Large intestine (tissue), 3 donors: ENCODE data around the gene FOXN1. TPM values are rescaled to one million over a fixed set of nuclear protein-coding genes. Genes with fewer than 3 reads are reported as not detected.

Source experiments
- DNase-seq, 2 donors: peaks; one replicate each; pipeline versions ENCODE4 v3.0.0 to v3.0.0-alpha.2; 2013
- H3K27ac ChIP-seq: one replicate; pipeline ENCODE4 v1.5.1; 2013; ENCODE audit warnings: low read length
- H3K27me3 ChIP-seq: 2 replicates; pipeline ENCODE4 v1.6.1; 2013; ENCODE audit warnings: low read length; ENCODE audit not compliant: control insufficient read depth, insufficient read depth
- H3K36me3 ChIP-seq: 2 replicates; pipeline ENCODE4 v1.6.1; 2013; ENCODE audit warnings: low read length; ENCODE audit not compliant: control insufficient read depth, insufficient read depth
- H3K4me1 ChIP-seq: one replicate; pipeline ENCODE4 v1.6.1; 2013; ENCODE audit warnings: low read length; ENCODE audit not compliant: control insufficient read depth, insufficient read depth
- H3K4me3 ChIP-seq: one replicate; pipeline ENCODE4 v1.5.1; 2013; ENCODE audit warnings: low read length
- H3K9me3 ChIP-seq: one replicate; pipeline ENCODE4 v1.6.1; 2013; ENCODE audit warnings: mild to moderate bottlenecking, low read depth, low read length, moderate library complexity; ENCODE audit not compliant: control insufficient read depth
- WGBS: methylation state at CpG from one replicate; pipeline ENCODE4 v1.1.5; 2013; ENCODE audit warnings: low lambda C conversion rate; ENCODE audit not compliant: insufficient coverage; 5-methylcytosine and 5-hydroxymethylcytosine counted together
- polyA plus RNA-seq: library from polyadenylated mRNA; unstranded; fragments of 120-200 nt; gene quantifications from one replicate; pipeline ENCODE4 v1.2.1, GENCODE V29; 2013

FOXN1 gene
- polyA plus RNA-seq, 1 donor = 0.04 TPM

- Histone ChIP-seq H3K27me3 (no peaks in the 10 kb centered on the region), H3K27ac (peak overlapping the region; percentile 76), H3K9me3 (peaks cover 4% of the 10 kb centered on the region), H3K4me3 (no peak overlapping the region), H3K36me3 (no peaks in the 10 kb centered on the region), H3K4me1 (peaks cover 28% of the 10 kb centered on the region)
- peak; percentile 54 to 85 for DNase-seq
- no CpG with 5 or more reads among the region's 25 CpGs for WGBS
These were observed 18.6 kb downstream of the FOXN1 start for GRCh38 chr17:28524476-28525424.

DNA sequence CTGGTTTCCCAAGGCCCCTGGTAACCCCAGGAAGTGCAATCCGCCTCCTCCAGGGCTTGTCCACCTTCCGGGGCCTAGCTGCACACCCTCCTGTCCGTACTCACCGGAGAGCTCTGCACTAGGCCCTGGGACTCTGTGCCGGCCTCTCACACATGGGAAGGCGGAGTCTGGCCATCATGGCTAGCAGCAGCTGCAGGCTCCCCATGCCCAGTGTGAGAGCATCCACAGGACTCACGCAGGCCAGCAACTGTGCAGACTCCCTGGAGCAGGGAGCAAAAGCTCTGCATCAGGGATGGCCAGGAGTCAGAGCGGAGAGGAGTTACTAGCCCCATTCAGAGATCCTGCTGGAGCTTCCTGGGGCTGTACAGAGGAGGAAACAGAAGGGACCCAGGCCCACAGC lies 20.2 kb downstream of the FOXN1 start:
- Histone ChIP-seq H3K4me3 (no peak overlapping the region), H3K27me3 (no peaks in the 10 kb centered on the region), H3K36me3 (no peaks in the 10 kb centered on the region), H3K9me3 (peaks cover 4% of the 10 kb centered on the region), H3K27ac (no peak overlapping the region), H3K4me1 (peaks cover 28% of the 10 kb centered on the region)
- WGBS = no CpG with 5 or more reads among the region's 8 CpGs
- DNase-seq = no peak

DNA sequence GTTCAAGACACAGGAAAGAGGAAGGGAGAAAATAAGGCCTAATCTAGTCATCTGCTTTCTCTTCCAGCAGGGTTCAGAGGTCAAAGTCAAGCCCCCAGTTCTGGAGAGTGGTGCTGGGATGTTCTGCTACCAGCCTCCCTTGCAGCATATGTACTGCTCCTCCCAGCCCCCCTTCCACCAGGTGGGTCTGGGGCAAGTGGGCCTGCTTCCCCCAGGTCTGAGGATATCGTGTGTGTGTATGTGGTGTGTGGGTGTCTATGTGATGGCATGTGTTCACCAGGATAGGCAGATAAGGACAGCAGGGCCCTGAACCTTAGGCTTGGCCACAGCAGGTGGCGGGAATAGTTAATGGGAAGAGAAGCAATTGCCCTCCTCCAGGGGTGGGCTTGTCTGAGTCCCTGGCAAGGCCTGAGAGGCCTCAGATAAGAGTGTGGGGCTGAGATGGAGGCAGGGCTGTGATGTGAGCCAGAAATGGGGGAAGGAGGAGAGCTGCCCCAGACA lies 21.1 kb downstream of the FOXN1 start:
- Histone ChIP-seq H3K4me3 (no peak overlapping the region), H3K4me1 (peaks cover 28% of the 10 kb centered on the region), H3K36me3 (no peaks in the 10 kb centered on the region), H3K27ac (no peak overlapping the region), H3K27me3 (no peaks in the 10 kb centered on the region), H3K9me3 (peaks cover 4% of the 10 kb centered on the region)
- WGBS = no CpG with 5 or more reads among the region's 2 CpGs
- DNase-seq = no peak

- peaks cover 4% of the 10 kb centered on the region for H3K9me3 ChIP-seq
- peaks cover 28% of the 10 kb centered on the region for H3K4me1 ChIP-seq
- H3K27me3 ChIP-seq = no peaks in the 10 kb centered on the region
- no peak overlapping the region for H3K4me3 ChIP-seq
- no CpG with 5 or more reads among the region's 2 CpGs for WGBS
- no peak overlapping the region for H3K27ac ChIP-seq
- DNase-seq = no peak
- no peaks in the 10 kb centered on the region for H3K36me3 ChIP-seq
These were observed 21.7 kb downstream of the FOXN1 start for GRCh38 chr17:28527859-28528258.

DNA sequence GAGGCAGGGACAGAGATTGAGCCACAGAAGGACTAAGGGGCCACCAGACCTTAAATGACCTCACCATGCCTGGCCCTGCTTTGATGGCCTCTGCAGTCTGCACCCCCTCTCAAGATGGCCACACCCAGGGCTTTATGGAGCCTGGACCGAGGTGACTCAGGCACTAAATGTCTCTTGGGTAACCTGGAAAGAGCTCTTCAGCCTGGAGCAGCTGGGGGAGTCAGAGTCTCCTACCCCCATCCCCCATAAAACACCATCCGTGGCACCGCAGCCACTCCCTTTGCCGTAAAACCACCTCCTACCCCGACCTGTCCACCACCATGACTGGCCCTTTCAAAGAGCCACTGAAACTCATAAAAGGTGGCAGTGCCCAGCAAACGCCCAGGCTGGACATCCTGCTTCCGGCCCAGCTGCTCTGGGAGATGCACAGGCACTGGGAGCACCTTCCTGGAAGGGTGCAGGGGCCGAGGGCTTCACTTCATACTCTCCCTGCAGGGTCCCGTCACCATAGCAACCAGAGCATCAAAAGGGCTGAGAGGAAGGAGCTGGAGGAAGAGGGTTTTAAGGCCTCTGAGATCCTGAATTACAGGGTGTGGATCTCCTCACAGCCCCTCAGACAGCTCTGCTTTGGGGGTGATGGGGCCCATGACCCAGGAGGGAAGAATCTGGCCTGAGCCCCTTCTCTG lies 22.3 kb downstream of the FOXN1 start:
- no peak overlapping the region for H3K27ac ChIP-seq
- no CpG with 5 or more reads among the region's 9 CpGs for WGBS
- peaks cover 28% of the 10 kb centered on the region for H3K4me1 ChIP-seq
- H3K4me3 ChIP-seq = no peak overlapping the region
- H3K9me3 ChIP-seq = peaks cover 4% of the 10 kb centered on the region
- DNase-seq = no peak
- no peaks in the 10 kb centered on the region for H3K27me3 ChIP-seq
- H3K36me3 ChIP-seq = no peaks in the 10 kb centered on the region

DNA sequence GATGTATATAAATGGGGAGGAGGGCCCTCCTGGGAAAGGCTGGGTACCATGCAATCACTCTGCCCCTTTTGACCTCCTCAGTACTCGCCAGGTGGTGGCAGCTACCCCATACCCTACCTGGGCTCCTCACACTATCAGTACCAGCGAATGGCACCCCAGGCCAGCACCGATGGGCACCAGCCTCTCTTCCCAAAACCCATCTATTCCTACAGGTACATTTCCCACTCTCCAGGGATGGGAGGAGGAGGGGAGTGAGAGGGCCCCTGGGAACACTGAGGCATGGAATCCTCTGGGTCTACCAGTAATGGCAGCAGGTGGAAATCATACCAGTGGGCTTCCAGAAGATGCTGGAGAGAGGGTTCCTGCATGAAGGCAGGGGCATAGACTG lies 22.9 kb downstream of the FOXN1 start:
- Histone ChIP-seq H3K9me3 (peaks cover 4% of the 10 kb centered on the region), H3K4me3 (no peak overlapping the region), H3K36me3 (no peaks in the 10 kb centered on the region), H3K27me3 (no peaks in the 10 kb centered on the region), H3K4me1 (peaks cover 28% of the 10 kb centered on the region), H3K27ac (no peak overlapping the region)
- no CpG with 5 or more reads among the region's 3 CpGs for WGBS
- no peak for DNase-seq

- no peaks in the 10 kb centered on the region for H3K36me3 ChIP-seq
- DNase-seq = no peak
- no peak overlapping the region for H3K27ac ChIP-seq
- H3K9me3 ChIP-seq = no peaks in the 10 kb centered on the region
- no peak overlapping the region for H3K4me3 ChIP-seq
- peaks cover 19% of the 10 kb centered on the region for H3K4me1 ChIP-seq
- no peaks in the 10 kb centered on the region for H3K27me3 ChIP-seq
- no CpG with 5 or more reads among the region's 4 CpGs for WGBS
These were observed 24.1 kb downstream of the FOXN1 start for GRCh38 chr17:28530250-28530649.

GRCh38 chr17:28530926-28531325 lies 24.8 kb downstream of the FOXN1 start:
- DNase-seq = no peak
- H3K4me1 ChIP-seq = peaks cover 12% of the 10 kb centered on the region
- H3K36me3 ChIP-seq = no peaks in the 10 kb centered on the region
- H3K27ac ChIP-seq = no peak overlapping the region
- no peaks in the 10 kb centered on the region for H3K9me3 ChIP-seq
- H3K4me3 ChIP-seq = no peak overlapping the region
- no peaks in the 10 kb centered on the region for H3K27me3 ChIP-seq
- no CpG with 5 or more reads among the region's 7 CpGs for WGBS

DNA sequence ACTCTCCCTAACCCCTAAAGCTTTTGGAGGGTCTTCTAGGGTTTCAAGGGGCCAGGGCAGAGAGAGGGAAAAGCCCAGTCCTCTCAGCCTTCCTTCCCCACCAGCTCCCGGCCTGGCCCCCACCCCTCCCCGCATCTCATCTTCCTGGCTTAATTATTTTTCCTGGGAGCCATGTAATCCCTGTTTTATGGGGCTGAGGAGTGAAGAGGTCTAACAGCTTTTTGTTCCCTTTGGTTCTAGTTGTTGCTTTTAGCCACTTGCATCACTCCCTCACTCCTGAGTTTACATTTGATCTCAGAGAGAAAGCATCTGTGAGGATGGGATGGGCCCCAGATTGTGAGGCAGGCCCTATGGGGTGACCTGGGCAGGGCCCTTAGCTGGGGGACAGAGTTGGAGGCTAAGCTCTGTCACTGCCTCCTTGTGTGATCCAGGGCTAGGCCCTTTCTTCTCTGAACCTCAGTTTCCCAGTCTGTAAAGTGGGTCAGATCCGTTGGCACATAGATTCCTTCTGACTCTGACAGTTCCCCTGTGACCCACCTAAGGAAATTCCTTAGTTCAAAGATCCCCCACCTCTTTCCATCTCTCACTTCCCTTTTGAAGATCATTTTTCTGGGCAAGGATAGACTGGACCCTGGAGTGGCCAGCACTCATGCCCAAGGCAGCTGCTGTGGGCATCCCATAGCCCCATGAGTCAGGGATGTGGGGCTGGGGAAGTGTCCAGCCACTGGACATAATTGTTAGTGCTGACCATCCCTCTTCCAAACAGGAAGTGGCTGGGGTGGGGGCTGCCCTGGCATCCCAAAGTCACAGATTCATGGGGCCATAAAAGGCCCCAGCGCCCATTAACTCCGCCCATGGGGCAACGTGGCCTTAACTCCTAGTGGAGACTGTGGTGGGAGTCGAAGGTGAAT lies 26.2 kb downstream of the FOXN1 start:
- DNase-seq = no peak
- WGBS = no CpG with 5 or more reads among the region's 7 CpGs
- no peaks in the 10 kb centered on the region for H3K9me3 ChIP-seq
- peaks cover 4% of the 10 kb centered on the region for H3K4me1 ChIP-seq
- H3K36me3 ChIP-seq = no peaks in the 10 kb centered on the region
- no peaks in the 10 kb centered on the region for H3K27me3 ChIP-seq
- H3K27ac ChIP-seq = no peak overlapping the region
- no peak overlapping the region for H3K4me3 ChIP-seq
